Hippocampal formation (tissue), 2 donors: ENCODE results near the gene TTC14.
"Not testable (repeated sequence)": the region's sequence is repeated elsewhere in the genome, so short reads cannot be mapped to it uniquely, and the experiment has no call there.

Experiments used
- DNase-seq, 2 donors: peaks; one replicate each; lab custom pipeline; 2025; lab: John Stamatoyannopoulos, UW

The TTC14 gene

DNA sequence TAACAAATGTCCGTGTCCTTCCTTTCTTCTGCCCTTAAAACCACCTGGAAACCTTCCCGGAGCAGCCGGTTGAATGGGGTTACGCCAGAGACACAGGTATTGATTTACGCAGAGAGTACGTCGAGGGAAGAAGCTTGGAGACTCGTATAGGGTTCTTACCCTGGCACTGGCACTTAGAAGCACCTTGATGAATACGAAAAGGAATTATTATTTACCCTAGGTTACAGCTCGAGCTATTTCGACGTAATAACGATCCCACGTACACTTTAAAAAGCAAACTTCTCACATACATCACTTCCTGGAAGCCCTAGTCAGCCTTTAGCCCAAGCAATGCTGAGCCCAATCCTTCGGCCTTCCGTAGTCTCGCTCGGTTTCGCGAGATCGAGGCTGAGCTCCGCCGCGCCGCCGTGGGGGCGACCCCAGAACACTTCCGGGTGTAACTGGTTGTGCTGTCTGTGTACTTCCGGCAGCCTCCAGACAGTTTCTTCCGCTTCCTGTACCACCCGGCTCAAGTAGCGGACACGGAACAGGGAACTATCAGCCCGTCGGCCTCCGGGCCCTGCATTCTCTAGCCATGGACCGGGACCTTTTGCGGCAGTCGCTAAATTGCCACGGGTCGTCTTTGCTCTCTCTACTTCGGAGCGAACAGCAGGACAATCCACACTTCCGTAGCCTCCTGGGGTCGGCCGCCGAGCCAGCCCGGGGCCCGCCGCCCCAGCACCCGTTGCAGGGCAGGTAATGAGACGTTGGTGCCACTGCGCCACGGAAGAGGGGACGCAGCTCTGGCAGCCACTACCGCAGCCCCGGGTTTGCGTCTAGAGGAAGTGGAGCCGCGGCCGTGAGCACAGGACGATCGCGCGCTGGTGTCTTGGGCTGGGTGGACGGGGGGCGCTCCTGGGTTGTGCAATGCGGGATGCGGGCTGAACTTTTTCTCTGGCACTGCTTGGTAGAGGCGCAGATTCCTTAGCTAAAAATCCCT lies at the start of gene TTC14:
Gene TTC14, plus strand, starts transcription at position 476 of the 979 bp plus-strand sequence. Its CDS starts 99 bp downstream, at position 575.
- peak; percentile 86 to 93 for DNase-seq

GRCh38 chr3:180563406-180563805 lies 38.6 kb upstream of the TTC14 start:
- DNase-seq = no peak

DNA sequence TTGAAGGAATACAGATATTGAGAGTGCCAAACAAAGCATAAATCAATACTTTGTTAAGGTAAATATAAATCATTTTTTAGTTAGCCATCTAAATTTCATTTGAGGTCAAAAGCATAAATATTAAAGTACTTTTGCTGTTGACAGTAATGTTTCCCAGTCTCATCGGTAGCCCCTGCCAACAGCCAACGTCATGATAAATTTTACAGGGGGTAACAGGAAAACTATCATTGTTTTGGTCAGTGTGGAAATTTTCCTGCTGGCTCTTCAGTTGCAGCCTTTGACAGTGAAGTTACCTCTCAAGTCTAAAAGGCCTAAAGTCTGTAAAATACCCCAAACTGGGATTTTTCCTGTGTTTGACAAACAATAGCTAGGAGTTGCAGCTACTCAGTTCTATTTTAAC lies 37.3 kb upstream of the TTC14 start:
- DNase-seq = no peak

DNA sequence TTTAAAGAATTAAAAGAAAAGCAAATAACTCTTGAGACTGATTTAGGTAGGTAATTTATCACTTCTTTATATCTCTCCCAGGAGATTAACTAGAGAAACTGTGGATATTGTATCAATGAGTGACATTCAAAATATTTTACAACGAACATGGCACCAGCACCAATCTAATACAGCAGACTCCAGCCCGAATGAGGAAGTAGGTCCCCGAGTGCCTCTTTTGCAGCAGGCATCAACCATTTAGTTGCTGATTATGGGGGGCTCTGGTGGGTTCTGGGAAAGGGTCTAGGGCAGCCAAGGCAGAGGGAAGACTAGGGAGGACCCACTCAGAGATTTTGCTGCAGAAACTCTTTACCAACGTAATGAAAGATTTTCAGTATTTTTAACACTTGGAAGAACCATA lies 31.7 kb upstream of the TTC14 start:
- DNase-seq = no peak

DNA sequence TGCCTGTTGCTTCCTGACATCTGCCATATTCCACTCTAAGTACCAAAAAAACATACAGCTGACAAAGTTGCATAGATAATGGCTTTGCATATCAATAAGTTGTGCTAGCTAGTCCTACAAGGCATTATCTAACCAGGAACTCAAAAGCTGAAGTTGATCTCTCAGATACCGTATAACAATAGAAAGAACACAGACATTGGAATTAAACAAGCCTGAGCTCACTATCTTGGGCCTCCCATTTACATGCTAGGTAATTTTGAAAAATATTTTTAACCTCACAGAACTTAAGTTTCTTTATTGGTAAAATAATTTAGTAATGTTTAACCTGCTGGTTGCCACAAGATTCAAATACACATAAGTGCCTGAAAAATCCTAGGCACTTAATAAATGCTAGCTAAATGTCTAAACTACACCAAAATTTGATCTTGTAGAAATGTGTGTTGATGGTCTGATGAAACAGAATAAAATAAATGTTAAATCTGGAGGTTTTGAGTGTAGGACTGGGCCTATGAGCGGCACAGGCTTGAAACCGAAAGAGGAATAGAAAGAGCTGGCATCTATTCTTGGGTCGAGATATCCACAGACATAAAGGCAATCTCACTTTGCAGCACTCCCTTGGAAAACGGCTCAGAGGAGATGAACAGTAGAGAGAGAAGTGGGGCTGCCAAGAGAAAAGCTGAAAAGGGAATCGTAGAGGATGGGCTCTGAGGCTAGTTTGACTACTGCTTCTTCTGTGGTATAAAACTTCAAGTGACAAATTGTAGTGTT lies 29.9 kb upstream of the TTC14 start:
- DNase-seq = no peak

DNA sequence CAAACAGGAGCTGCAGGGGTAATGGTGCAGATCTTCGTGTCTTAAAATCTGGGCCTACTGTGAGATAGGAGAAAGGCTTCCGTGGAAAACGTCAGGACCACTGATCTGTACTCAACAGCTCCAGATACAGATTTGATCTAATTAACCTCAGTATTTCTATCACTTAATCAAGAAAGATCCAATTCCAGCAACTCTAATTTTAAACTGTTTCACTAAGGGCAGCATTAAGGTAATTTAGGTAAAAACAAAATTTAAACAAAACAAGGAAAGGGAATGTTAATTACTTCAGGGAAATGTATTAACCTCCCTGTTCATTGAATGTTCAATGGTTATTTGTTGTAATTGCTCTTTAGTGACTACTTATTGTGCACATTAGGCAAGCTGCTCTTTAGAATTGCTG lies 26.4 kb upstream of the TTC14 start:
- DNase-seq = no peak

GRCh38 chr3:180580934-180581333 lies 21.0 kb upstream of the TTC14 start:
- no peak for DNase-seq

DNA sequence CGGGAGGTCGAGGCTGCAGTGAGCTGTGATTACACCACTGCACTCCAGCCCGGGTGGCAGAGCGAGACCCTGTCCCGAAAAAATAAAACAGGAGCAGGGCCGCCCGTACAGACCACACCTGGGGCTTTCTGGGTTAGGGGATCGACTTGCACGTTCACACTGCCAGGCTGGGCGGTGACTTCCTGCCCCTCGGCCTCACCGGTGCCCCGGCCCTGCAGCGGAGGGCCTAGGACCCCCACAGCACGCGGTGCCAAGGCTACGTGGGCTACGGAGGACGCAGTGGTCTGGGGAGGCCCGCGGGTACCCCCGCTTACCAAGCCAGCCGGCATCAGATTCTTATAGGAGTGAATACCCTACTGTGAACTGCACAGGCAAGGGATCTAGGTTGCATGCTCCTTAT lies 11.6 kb upstream of the TTC14 start:
- DNase-seq = no peak

DNA sequence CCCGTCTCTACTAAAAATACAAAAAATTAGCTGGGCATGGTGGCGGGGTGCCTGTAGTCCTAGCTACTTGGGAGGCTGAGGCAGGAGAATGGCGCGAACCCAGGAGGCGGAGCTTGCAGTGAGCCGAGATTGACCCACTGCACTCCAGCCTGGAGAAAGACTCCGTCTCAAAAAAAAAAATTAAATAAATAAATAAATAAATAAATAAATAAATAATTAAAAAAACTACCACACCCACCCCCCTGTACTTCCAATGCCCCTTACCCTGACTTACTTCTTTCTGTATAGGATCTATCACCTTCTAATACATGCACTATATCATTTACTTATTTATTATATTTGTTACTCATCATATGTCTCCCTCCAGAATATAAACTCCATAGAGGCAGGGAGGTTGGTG lies 8.3 kb upstream of the TTC14 start:
- DNase-seq = not testable (repeated sequence)

DNA sequence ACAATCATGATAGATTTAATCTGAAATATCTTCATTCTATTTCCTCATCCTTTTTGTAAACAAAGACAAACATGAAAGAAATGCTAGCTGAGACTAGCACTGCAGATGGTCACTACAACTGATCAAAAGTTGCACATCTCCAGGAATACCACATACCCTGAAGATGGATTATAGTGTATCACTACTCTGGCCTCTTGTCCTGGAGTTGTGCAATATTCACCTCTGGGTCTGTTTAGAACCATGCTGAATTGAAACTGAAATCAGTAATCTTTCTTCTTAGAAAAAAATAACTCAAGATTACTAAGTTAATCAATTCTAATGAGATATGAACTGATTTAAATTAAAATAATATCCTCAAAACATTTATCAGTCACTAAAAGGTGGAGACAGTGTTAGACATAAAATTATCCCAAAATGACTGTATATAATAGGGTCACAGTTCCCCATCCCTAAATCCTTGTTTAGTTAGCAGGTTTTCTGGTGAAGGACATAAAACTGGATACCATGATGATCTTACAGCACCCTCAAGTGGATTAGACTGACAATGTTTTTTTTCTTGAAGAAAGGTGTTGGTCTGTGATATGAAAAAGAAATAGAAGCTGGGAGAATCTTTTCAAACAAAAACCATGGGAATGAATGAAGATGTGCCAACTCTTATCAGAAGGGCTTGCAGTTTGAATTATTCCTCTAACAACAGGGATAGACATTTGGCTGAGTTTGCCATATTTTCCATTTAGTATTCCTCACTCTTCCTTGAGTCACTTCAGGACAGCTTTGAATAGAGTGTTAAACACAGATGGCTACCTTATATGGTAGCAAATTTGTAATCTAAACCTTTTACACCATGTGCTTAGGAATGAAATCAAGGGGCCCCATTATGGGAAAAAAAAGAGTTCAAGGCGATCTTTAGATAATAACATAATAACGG lies 7.1 kb upstream of the TTC14 start:
- peak in 1 of 2 donors; percentile 66 for DNase-seq

- DNase-seq = no peak
Measured at GRCh38 chr3:180595559-180595935, 6.4 kb upstream of the TTC14 start.

GRCh38 chr3:180600473-180600872 lies 1.5 kb upstream of the TTC14 start:
- DNase-seq = no peak

- no peak for DNase-seq
Measured at GRCh38 chr3:180611006-180611405, 9.0 kb downstream of the TTC14 start.

GRCh38 chr3:180612364-180612763 lies 10.4 kb downstream of the TTC14 start:
- no peak for DNase-seq

DNA sequence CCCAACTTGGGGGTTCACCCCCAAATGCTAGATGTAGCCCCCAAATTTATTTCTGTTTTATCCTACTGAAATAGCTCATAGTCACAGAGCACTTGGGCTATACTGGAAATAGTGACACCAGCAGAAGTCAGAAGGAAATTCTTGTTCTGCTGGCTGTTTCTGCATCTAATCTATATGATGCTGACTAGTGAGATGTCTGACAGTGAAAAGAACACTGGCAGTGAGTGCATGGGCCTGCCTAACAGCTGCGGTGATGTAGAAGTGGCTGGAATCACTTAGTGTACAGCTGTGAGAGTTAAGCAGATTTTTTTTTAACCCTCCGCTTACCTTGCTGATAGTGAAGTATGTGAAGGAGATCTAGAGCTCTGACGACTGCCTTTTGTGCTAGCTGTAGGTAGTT lies 14.0 kb downstream of the TTC14 start:
- DNase-seq = no peak

DNA sequence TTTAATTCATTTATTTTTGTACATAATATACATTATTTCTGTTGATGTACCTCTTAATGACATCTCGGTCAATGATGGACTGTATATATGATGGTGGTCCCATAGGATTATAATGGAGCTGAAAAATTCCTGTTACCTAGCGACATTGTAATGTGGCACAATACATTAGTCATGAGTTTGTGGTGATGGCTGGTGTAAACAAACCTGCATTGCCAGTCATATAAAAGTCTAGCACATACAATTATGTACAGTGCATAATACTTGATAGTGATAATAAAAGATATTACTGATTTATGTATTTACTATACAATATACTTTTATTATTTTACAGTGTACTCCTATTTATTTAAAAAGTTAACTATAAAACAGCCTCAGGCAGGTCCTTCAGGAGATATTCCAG lies 15.1 kb downstream of the TTC14 start:
- DNase-seq = no peak

DNA sequence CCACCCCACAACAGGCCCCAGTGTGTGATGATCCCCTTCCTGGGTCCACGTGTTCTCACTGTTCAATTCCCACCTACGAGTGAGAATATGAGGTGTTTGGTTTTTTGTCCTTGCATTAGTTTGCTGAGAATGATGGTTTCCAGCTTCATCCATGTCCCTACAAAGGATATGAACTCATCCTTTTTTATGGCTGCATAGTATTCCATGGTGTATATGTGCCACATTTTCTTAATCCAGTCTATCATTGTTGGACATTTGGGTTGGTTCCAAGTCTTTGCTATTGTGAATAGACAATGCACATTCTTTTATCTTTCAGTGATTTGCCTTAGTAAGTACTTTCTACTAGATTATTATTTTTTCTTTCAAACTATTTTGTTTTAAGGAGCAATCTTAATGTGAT lies 16.6 kb downstream of the TTC14 start:
- not testable (repeated sequence) for DNase-seq

DNA sequence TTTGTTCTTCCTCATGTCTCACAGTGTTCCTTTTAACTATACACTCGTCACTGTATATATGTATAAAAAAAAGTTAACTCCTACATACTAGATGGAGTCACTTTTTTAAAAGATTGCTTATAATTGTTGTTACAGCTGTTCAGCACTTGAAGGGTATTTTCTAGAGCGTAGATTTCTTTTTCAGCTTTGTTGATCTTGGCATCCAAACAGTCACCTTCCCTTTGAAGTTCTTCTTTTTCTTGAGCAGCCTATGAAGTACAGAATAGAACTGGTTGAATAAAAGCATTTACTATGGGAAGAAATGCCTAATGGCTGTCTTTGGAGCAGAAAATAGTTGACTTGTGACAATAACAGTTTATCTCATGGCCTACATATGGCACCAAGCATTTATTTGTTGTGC lies 17.8 kb downstream of the TTC14 start:
- no peak for DNase-seq

GRCh38 chr3:180624714-180625113 lies 22.8 kb downstream of the TTC14 start:
- no peak for DNase-seq

DNA sequence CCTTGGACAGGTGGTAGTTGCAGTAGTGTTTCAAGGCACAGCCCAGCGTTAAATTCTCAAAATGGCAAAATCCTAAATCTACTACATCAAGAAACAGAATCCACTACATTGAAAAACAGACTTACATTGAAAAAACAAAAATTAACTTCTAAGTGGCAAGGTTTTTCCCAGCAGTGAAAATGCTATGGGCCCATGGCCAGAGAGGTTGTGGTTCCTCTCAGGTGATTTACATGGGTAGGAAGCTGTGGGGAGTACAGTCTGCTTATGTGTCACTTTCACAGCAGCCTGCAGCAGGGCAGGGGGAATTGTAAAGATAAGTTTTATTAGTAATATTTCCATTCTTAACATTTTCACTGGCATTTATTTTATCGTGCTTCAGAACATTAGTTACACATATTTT lies 24.9 kb downstream of the TTC14 start:
- no peak for DNase-seq

DNA sequence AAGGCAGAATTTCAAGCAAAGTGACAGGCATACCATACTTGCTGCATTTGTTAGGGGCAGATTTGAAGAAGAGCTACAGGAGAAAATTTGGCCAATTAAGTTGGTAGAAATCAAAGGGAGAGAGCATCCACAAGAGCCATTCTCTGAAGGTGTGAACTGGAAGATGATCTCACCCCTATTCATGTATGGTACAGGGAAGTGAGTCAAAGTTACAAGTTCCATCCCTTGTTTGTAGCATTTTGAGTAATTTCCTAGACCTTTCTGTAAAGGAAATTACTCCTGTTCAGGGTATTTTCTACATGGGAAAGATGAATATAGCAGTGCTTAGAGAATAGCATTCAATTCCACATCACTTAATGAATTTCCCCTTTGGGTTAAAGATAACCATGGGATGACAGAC lies 28.4 kb downstream of the TTC14 start:
- no peak for DNase-seq

DNA sequence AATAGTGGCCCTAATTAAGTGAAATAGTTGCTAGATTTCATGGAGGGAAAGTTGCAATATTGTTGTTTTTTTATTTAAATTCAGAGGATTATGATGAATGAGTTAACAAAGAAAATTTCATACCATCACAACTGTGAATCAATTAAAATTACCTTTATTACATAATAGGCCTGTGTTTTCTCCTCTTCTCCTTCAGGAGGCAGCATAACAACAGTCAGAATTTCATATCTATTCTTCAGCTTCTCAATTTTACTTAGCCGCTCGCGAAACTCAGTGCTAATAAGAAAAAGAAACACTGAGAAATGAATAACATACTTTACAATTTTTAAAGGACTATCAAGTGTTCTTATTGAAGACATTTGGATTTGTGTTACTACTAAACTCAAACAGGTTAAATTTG lies 29.4 kb downstream of the TTC14 start:
- no peak for DNase-seq
